HG03469 (cell line): ENCODE data around the gene FHIT.

Experiments used
- ATAC-seq: cut with Tn5 transposase; IDR thresholded peaks from one replicate; pipeline ENCODE4 v1.9.1; 2021; ENCODE audit warnings: mild to moderate bottlenecking, moderate library complexity, moderate number of reproducible peaks; ENCODE audit not compliant: unreplicated experiment

FHIT gene

GRCh38 chr3:59727902-59728586 is 1523.2 kb downstream of the FHIT start:
- no peak for ATAC-seq

- no peak for ATAC-seq
Measured at GRCh38 chr3:59726279-59726678, 1525.0 kb downstream of the FHIT start.

GRCh38 chr3:59717679-59718205 is 1533.5 kb downstream of the FHIT start:
- no peak for ATAC-seq

GRCh38 chr3:59714066-59714465 is 1537.2 kb downstream of the FHIT start:
- no peak for ATAC-seq

- ATAC-seq, result no peak
Measured at GRCh38 chr3:59710554-59710953, 1540.7 kb downstream of the FHIT start.

GRCh38 chr3:59709702-59710553 is 1541.3 kb downstream of the FHIT start:
- ATAC-seq, result no peak

- ATAC-seq, result no peak
Measured at GRCh38 chr3:59708202-59708601, 1543.0 kb downstream of the FHIT start.

- no peak for ATAC-seq
Measured at GRCh38 chr3:59704292-59704691, 1547.0 kb downstream of the FHIT start.

- ATAC-seq, result no peak
Measured at GRCh38 chr3:59699648-59700320, 1551.5 kb downstream of the FHIT start.
